ENCODE data around the gene IGSF21.

The IGSF21 gene

DNA sequence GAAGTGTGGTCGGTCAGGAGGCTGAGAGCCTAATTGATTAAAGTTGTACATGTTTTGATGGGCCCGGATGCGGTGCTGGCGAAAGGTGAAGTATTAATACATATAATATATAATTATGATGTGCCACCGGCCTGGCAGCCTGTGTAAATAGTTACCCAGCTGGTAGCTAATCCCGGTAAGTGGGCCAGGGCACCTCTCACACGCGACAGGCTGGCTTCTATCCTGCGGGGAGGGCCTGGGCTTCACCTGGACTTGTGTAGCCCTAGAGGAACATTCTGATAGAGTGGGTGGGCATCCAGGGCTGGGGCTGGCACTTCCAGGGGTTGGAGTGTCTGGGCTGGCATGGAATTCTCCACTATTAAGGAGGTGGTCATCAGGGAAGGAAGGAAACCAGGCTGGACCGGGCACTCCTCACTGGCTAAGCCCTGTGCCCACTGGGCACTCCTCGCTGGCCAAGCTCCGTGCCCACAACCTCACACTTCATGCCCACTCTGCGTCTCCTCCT is 48.3 kb downstream of the IGSF21 start:
- TF ChIP-seq CREB1 (IDR thresholded peaks at IDR 0.05; ENCODE audit: low read depth) (no peak), TEAD4 (IDR thresholded peaks at IDR 0.05) (no peak), TCF12 (IDR thresholded peaks at IDR 0.05; ENCODE audit: low read depth) (no peak)
- TF ChIP-seq, protein P1, sequence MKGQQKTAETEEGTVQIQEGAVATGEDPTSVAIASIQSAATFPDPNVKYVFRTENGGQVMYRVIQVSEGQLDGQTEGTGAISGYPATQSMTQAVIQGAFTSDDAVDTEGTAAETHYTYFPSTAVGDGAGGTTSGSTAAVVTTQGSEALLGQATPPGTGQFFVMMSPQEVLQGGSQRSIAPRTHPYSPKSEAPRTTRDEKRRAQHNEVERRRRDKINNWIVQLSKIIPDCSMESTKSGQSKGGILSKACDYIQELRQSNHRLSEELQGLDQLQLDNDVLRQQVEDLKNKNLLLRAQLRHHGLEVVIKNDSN (IDR thresholded peaks at IDR 0.05) = no peak

DNA sequence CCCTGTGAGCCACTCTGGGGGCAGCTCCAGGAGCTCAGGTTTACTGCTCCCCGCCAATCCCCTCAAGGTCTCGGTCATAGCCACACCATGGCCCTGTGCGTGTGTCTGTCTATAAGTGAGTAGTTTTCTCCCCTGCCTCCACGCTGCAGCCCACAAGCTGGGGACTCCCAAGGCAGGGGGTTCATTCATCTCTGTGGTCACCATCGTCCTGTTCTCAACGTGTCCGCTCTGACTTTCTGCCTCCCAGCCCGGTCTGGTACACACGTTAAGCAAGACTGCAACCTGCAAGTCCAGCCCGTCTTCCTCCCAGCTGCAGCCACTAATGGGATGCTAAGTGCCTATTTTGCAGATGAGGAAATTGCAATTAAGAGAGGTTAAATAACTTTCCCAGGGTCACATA is 49.8 kb downstream of the IGSF21 start:
- no peak for TF ChIP-seq TAF1 (IDR thresholded peaks at IDR 0.05; ENCODE audit: low read depth)
- TF ChIP-seq, protein P2, sequence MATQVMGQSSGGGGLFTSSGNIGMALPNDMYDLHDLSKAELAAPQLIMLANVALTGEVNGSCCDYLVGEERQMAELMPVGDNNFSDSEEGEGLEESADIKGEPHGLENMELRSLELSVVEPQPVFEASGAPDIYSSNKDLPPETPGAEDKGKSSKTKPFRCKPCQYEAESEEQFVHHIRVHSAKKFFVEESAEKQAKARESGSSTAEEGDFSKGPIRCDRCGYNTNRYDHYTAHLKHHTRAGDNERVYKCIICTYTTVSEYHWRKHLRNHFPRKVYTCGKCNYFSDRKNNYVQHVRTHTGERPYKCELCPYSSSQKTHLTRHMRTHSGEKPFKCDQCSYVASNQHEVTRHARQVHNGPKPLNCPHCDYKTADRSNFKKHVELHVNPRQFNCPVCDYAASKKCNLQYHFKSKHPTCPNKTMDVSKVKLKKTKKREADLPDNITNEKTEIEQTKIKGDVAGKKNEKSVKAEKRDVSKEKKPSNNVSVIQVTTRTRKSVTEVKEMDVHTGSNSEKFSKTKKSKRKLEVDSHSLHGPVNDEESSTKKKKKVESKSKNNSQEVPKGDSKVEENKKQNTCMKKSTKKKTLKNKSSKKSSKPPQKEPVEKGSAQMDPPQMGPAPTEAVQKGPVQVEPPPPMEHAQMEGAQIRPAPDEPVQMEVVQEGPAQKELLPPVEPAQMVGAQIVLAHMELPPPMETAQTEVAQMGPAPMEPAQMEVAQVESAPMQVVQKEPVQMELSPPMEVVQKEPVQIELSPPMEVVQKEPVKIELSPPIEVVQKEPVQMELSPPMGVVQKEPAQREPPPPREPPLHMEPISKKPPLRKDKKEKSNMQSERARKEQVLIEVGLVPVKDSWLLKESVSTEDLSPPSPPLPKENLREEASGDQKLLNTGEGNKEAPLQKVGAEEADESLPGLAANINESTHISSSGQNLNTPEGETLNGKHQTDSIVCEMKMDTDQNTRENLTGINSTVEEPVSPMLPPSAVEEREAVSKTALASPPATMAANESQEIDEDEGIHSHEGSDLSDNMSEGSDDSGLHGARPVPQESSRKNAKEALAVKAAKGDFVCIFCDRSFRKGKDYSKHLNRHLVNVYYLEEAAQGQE (IDR thresholded peaks at IDR 0.05; ENCODE audit: low read depth) = no peak
- no peak for TF ChIP-seq ZBTB7A (IDR thresholded peaks at IDR 0.05; ENCODE audit: low read depth)
- TF ChIP-seq EP300 (IDR thresholded peaks at IDR 0.05; ENCODE audit: borderline replicate concordance) = no peak
- TF ChIP-seq CREB1 (IDR thresholded peaks at IDR 0.05; ENCODE audit: low read depth) = no peak
- TF ChIP-seq RAD21 (IDR thresholded peaks at IDR 0.05; ENCODE audit: low read depth) = no peak
- TF ChIP-seq CEBPB (IDR thresholded peaks at IDR 0.05) = no peak
- TF ChIP-seq, protein P3, sequence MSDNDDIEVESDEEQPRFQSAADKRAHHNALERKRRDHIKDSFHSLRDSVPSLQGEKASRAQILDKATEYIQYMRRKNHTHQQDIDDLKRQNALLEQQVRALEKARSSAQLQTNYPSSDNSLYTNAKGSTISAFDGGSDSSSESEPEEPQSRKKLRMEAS (IDR thresholded peaks at IDR 0.05) = no peak
- TF ChIP-seq EGR1 (IDR thresholded peaks at IDR 0.05) = no peak
- TF ChIP-seq FOXM1 (IDR thresholded peaks at IDR 0.05; ENCODE audit: borderline replicate concordance, low read depth) = no peak
- TF ChIP-seq TEAD4 (IDR thresholded peaks at IDR 0.05) = no peak
- no peak for TF ChIP-seq TCF12 (IDR thresholded peaks at IDR 0.05; ENCODE audit: low read depth)
- TF ChIP-seq YY1 (IDR thresholded peaks at IDR 0.05; ENCODE audit: low read depth) = no peak

DNA sequence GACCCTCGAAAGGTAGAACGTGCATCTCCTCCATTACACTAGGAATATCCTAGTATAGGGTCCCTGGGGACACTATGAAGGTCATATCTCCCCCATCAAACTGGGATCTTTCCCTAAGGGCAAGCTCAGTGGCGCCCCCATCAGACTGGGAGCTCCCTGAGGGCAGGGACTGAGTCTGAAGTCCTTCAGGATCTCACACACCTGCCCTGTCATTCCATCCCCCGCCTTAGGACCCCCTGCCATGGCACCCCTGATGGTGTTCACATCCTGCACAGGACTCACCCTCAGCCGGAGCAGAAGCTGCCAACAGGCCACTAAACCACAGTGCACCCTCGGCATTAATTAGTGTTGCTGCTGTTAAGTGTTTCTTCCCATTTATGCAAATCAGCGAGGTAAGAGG is 50.4 kb downstream of the IGSF21 start:
- TF ChIP-seq, protein P3 (IDR thresholded peaks at IDR 0.05) = no peak
- no peak for TF ChIP-seq CREB1 (IDR thresholded peaks at IDR 0.05; ENCODE audit: low read depth)
- no peak for TF ChIP-seq TAF1 (IDR thresholded peaks at IDR 0.05; ENCODE audit: low read depth)
- TF ChIP-seq NFIC (IDR thresholded peaks at IDR 0.05) = no peak

DNA sequence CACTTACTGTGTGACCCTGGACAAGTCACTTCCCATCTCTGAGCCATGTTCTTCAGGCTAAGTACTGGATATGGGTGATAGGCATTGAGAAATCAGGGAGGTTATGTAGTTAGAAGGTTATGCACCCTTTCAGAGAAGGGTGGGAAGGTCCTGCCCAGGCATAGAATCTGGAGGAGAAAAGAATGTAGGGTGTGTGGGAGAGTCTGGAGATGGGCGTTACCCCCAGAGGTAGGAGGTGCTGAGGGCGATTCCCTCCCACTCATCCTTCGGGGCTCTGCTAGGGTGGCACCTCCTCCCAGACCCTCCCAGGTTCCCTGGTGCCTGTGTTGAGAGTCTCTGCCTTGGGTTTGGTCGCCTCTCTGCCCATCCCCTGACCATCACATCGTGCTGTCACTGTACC is 51.1 kb downstream of the IGSF21 start:
- no peak for TF ChIP-seq TAF1 (IDR thresholded peaks at IDR 0.05; ENCODE audit: low read depth)
- TF ChIP-seq CEBPB (IDR thresholded peaks at IDR 0.05) = no peak
- no peak for TF ChIP-seq EP300 (IDR thresholded peaks at IDR 0.05; ENCODE audit: borderline replicate concordance)
- no peak for TF ChIP-seq RAD21 (IDR thresholded peaks at IDR 0.05; ENCODE audit: low read depth)
- TF ChIP-seq YY1 (IDR thresholded peaks at IDR 0.05; ENCODE audit: low read depth) = no peak
- no peak for TF ChIP-seq NFIC (IDR thresholded peaks at IDR 0.05)
- no peak for TF ChIP-seq ZBTB7A (IDR thresholded peaks at IDR 0.05; ENCODE audit: low read depth)
- TF ChIP-seq TEAD4 (IDR thresholded peaks at IDR 0.05) = no peak
- no peak for TF ChIP-seq FOXM1 (IDR thresholded peaks at IDR 0.05; ENCODE audit: borderline replicate concordance, low read depth)

DNA sequence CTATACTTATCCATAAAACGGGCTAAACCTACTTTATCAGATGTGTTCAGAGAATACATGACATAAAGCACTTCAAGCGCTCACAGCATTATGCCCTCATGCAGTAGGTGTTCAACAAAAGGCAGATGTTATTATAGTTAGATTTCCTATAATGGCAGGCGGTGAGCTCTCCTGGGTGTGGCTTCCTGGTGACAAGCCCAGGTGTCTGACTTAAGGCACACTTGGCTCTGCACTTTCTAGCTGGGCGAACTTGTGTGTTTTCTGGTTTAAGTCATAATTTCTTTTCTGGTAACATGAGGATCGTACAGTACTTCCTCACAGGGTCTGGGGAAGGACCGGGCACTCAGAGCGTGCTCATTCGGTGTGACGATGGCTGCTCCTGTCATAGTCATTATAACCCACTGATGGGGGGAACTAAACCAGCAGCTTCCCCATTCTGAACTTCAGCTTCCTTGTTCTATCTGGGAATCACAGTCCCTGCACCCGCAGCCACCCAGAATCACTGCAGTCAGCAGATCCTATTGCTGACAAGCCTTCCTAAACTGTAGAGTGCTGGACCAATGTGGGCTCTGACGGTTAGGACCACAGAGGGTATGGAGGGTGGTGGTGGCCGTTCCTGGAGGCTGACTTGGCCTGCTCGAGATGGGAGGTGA is 52.8 kb downstream of the IGSF21 start:
- TF ChIP-seq EGR1 (IDR thresholded peaks at IDR 0.05) = no peak
- TF ChIP-seq CEBPB (IDR thresholded peaks at IDR 0.05) = no peak
- TF ChIP-seq, protein P3 (IDR thresholded peaks at IDR 0.05) = no peak
- TF ChIP-seq FOXM1 (IDR thresholded peaks at IDR 0.05; ENCODE audit: borderline replicate concordance, low read depth) = no peak

DNA sequence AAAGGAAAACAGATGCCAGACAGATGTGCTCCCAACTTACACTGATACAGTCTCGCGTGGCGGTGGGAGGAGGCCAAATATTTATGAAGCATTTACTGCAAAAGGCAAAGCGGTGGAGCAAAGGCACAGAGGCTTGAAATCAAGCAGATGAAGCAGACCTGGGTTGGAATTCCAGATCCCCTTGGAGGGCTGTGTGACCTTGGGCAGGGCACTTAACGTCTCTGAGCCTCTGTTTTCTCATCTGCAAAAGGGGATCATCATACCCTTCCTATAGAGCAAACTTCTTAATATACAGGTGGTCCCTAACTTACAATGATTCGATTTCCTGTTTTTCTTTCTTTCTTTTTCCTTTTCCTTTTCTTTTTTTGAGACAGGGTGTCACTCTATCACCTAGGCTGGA is 54.1 kb downstream of the IGSF21 start:
- TF ChIP-seq CEBPB (IDR thresholded peaks at IDR 0.05) = no peak
- TF ChIP-seq, protein P3 (IDR thresholded peaks at IDR 0.05) = no peak
- TF ChIP-seq CREB1 (IDR thresholded peaks at IDR 0.05; ENCODE audit: low read depth) = no peak
- TF ChIP-seq TEAD4 (IDR thresholded peaks at IDR 0.05) = no peak
- TF ChIP-seq, protein P1 (IDR thresholded peaks at IDR 0.05) = no peak
- TF ChIP-seq TAF1 (IDR thresholded peaks at IDR 0.05; ENCODE audit: low read depth) = no peak

DNA sequence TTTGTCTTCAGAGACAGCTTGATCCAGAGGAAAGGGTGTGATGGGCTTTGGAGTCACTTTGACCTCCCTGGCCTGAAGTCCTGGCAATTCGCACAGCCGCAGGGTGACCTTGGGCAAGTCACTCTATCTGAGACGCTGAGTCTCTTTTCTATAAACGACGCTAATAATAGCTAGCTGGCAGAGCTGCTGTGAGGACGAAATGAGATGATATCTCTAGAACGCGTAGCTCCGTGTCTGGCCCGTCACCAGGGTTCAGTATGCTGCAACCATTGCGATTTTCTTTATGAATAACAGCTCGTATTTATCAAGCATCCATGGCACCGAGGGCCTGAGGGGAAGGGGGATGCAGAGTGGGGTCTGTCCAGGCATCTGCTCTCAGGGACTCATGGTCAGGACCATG is 58.7 kb downstream of the IGSF21 start:
- TF ChIP-seq RAD21 (IDR thresholded peaks at IDR 0.05; ENCODE audit: low read depth) = no peak
- no peak for TF ChIP-seq TCF12 (IDR thresholded peaks at IDR 0.05; ENCODE audit: low read depth)
- TF ChIP-seq, protein P1 (IDR thresholded peaks at IDR 0.05) = no peak
- TF ChIP-seq, protein P2 (IDR thresholded peaks at IDR 0.05; ENCODE audit: low read depth) = no peak
- no peak for TF ChIP-seq YY1 (IDR thresholded peaks at IDR 0.05; ENCODE audit: low read depth)
- TF ChIP-seq NFIC (IDR thresholded peaks at IDR 0.05) = no peak
- no peak for TF ChIP-seq CREB1 (IDR thresholded peaks at IDR 0.05; ENCODE audit: low read depth)
- TF ChIP-seq EP300 (IDR thresholded peaks at IDR 0.05; ENCODE audit: borderline replicate concordance) = no peak
- no peak for TF ChIP-seq FOXM1 (IDR thresholded peaks at IDR 0.05; ENCODE audit: borderline replicate concordance, low read depth)

Data from Ishikawa (cell line).